Activated CD4-positive, CD25-positive, alpha-beta regulatory T cell (primary cell): ENCODE results near the gene ARFIP1.
A peak's percentile ranks its signal among the peaks of the same experiment; 100 is the strongest.
"Not testable (repeated sequence)": the region's sequence is repeated elsewhere in the genome, so short reads cannot be mapped to it uniquely, and the experiment has no call there.

Experiments
- DNase-seq, 4 experiments: peaks; one replicate each; lab custom pipeline; 2025; lab: John Stamatoyannopoulos, UW

ARFIP1 gene

DNA sequence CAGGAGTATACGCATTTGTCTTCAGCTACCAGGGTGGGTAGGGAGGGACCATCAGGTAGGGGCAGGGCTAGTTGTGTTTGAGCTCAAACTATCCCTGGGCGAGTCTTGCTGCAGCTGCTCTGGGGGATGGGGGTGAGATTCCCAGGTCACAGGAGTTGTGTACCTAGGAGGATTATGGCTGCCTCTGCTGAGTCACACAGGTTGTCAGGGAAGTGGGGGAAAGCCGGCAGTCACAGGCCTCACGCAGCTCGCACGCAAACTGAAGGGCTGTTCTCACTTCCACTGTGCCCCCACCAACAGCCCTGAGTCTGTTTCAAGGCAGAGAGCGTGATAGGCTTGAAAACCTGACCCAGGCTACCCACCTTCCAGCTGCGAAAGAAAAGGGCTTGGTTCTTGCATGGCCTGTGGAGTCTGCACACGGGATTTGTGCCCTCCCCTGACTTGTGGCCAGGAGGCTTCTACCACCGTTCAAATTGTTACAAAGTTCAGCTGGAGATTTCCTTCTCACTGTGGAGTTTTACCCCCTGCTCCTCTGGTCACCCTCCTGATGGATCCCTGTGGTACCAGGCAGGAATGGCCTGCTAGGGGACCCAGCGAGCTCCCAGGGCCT, 63.8 kb downstream of the ARFIP1 start:
- no peak for DNase-seq

DNA sequence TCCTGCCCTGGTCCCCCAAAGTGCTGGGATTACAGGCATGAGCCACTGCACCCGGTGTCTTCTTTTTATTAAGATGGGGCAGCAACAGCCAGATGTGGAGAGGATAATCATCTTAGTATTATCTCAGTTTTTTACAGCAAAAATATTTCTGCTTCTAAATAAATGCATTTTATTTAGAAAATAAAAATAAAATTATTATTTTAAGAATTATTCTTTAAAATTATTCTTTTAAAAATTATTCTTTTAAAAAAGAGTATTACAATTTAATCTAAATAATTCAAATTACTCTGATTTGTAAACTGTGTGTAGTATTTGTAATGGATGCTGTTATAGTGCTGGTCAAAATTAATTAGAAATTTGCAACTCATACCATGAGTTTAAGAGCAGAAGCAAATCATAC, 67.6 kb downstream of the ARFIP1 start:
- DNase-seq: no peak

DNA sequence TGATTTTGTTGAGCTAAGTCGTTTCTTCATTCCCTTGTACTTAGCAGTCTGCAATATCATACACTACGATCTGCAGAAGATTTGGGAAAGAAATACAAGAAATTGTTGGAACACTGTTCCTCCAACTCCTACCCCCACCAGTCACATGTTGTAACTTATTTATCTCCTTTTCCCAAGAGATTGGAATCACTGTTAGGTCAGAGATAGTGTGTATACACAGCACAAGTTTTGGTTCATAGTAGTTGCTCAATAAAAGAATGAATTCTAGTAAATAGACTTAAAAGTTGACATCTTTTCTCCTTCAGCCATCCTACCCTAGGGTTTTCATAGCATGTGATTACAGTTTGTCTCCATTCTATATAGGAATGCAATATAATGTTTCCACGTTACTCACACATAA, 68.8 kb downstream of the ARFIP1 start:
- no peak for DNase-seq

DNA sequence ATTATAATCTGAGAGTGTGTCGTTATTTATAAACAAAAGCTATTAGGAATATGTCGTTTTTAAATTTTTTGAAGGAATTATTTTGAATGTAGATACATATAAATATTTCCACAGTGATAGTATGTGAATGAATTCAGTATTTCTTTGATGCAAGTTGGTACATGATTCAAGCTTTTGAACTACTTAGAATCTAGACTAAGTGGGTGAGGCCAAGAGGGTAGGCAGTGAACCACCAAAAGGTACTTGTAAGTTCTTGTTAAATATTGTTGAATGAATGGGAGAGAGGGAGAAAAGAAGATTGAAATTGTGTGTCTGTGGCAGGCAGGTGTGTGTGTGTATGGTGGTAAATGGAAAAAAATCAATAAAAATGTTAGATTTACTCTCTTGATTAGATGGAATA, 69.6 kb downstream of the ARFIP1 start:
- no peak for DNase-seq

DNA sequence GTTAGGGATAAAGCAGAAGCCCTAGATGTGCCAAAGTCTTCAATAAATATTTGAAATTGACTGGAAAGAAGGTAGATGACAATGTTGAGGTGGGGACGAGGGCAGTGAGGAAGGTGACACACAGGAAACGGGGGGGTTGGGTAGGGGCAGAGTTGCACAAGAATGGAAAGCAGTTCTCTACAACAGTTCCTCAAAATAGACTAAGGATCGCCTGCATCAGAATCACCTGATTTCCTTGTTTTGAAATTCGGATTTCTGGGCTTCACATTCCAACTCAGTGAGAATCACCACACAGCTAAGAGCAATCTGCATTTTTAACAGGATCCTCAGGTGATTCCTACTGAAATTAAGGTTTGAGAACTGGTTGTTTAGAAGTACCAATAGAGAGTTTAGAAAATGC, 70.6 kb downstream of the ARFIP1 start:
- DNase-seq: peak in 2 of 4 experiments; percentile 2 to 5

DNA sequence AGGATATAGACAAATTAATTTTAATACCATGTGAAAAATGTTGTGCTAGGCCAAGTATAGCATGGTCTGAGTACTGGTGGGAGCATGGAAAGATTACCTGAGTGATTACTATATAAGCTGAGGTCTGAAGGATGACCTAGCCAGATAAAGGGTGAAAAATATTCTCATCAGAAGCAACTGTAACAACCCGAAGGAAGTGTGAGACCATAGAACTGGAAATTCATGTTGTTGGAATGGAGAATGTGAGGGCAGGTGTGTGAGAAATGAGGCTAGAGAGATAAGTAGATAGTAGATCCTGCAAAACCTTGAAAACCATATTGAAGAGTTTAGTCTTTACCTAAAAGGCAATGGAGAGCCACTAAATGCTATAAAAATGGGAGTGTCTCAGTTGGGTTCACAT, 71.5 kb downstream of the ARFIP1 start:
- no peak for DNase-seq

DNA sequence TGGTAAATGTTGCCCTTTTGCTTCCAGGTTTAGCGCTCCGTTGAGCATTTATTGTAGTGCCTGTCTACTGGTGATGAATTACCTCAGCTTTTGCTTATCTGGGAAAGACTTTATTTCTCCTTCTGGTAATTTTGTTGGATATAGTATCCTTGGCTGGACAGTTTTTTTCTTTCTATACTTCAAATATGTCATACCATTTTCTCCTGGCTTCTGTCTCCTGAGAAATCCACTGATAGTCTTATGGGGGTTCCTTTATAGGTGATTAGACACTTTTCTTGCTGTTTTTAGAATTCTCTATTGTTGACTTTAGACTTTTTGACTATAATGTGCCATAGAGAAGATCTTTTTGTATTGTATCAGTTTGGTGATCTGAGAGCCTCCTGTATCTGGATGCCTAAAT, 73.5 kb downstream of the ARFIP1 start:
- DNase-seq: no peak

DNA sequence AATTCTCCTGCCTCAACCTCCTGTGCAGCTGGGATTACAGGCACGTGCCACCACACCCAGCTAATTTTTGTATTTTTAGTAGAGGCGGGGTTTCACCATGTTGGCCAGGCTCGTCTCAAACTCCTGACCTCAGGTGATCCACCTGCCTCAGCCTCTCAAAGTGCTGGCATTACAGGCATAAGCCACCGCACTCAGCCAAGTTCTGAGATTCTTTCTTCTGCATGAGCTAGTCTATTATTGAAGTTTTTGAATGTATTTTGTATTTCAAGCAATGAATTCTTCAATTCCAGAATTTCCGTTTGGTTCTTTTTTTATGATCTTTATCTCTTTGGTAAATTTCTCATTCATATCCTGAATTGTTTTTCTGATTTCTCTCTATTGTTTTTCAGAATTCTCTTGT, 74.3 kb downstream of the ARFIP1 start:
- not testable (repeated sequence) for DNase-seq

DNA sequence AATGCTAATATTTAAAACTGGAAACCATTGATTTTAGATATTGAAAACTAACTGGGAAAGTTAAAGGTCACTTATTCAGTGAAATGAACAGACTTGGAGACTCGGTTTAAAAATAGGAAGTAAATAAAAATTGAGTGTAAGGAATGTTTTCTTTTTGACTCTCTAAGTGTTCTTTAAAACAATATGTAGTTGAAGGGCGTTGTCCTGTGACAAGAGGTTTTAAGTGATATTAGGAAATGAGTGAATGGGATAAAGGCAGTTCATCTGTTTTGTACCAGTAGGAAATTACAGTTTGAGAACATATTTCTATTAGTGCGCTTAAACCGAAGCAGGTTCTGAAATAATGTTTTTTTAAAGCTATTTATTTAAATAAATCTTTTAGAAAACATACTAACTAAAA, 77.2 kb downstream of the ARFIP1 start:
- DNase-seq: no peak

DNA sequence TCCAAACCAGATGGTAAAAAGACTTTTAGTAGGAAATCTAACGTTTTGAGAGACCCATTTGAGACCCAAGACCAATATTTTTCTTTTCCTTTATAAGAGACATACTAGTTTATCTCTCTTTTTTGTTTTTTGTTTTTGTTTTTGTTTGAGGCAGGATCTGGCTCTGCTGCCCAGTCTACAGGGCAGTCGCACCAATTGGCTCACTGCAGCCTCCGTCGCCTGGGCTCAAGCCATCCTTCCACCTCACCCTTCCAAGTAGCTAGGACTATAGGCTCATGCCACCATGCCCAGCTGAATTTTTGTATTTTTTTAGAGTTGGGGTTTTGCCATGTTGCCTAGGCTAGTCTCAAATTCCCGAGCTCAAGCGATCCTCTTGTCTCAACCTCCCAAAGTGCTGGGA, 79.2 kb downstream of the ARFIP1 start:
- no peak for DNase-seq

DNA sequence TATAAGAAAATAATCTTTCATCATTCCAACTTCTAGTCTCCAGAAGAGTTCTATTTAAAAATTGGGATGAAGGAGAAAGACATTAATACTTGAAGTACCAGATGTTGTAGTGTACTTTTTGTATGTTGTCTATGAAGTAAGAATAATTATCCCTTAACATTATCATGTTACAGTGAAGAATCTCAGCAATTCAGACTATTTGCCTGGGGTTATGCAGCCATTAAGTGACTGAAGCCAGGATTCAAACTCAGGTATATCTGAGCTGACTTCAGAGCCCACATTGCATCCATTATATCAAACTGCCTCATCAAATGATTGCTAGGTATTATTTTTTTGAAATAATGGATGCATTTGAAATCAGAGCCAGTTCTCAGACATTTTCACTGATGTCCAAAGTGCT, 80.3 kb downstream of the ARFIP1 start:
- no peak for DNase-seq

DNA sequence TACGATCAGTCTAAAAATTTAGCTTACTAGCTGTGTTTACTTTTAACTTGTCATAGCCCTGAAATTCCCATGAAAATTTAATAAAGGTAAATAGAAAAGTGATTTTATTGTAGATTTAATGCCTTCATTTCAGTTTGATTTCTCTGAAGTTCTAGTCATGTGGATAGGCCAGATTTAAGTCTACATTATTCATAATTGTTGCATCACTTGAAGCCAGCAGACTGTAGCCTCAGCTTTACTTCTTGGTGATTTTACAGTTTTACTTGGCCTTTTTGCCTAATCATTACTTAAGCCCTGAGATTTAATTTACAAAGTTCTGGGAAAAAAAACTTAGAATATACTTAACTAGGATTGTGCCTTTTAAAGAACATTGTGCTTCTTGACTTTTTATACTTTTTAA, 82.9 kb downstream of the ARFIP1 start:
- DNase-seq: no peak

DNA sequence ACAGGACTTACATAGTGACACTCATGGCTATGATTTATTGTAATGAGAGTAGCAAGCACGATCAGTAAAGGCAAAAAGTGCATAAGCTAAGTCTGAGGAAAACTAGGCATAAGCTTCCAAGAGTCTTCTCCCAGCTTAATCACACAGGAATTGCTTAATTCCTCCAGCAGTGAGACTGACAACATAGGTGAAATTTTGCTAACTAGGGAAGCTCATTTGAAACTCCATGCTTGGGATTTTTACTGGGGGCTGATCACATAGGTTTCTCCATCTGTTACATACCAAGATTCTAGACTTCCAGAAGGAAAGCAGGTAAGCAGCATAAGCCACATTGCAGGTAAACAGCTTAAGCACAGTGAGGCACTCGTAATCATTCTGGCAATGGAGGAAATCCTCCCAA, 84.6 kb downstream of the ARFIP1 start:
- DNase-seq: no peak

DNA sequence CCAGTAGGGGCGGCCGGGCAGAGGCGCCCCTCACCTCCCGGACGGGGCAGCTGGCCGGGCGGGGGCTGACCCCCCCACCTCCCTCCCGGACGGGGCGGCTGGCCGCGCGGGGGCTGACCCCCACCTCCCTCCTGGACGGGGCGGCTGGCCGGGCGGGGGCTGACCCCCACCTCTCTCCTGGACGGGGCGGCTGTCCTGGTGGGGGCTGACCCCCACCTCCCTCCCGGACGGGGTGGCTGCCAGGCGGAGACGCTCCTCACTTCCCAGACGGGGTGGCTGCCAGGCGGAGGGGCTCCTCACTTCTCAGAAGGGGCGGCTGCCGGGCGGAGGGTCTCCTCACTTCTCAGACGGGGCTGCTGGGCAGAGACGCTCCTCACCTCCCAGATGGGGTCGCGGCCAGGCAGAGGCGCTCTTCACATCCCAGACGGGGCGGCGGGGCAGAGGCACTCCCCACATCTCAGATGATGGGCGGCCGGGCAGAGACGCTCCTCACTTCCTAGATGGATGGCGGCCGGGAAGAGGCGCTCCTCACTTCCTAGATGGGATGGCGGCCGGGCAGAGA, 86.8 kb downstream of the ARFIP1 start:
- not testable (repeated sequence) for DNase-seq

DNA sequence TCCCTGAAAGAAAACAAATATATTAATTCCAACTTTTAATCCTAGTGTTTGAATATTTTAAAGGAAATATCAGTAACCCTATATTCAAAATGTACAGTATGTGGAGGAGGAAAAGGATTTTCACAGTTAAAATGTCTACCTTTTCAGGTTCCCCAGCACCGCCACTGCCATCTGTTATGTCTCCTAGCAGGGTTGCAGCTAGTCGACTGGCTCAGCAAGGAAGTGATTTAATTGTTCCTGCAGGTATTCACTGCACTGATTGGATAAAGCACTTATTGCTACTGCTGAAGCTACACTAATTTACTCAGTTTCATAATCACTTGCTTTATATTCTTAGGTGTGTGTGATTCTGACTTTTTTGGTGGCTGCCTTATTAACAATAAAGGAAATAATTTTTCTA, 90.9 kb downstream of the ARFIP1 start:
- DNase-seq: no peak

DNA sequence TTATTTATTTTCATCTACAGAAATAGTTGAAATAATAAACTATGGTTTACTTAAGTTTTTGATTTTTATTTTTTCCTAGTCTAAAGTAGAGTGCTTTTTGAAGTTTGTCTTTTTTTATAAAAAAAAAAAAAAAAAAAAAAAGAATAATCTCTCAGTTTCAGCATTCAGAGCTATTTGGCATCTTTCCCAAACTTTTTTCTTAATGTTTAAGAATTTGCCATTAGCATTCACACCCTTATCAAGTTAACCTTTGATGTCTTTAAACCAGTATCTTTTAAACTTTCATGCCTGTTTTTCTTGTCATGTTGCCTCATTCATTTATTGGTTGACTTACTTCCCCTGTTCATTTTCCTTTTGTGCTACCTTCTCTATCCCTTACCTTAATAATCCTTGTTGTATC, 95.5 kb downstream of the ARFIP1 start:
- DNase-seq: no peak

DNA sequence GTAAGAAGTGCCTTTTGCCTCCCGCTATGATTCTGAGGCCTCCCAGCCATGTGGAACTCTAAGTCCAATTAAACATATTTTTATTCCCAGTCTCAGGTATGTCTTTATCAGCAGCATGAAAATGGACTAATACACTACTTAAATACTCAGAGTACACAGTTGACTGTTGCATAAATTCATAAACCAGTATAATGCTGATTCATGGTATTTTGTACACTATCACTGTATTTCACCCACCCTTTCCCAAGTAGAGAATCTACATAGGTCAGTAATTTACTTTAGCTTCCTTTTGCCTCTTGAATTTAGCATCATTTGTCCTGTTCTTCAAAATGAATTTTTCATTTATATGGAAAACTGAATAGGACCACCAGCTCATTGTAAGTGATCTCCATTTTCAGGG, 98.1 kb downstream of the ARFIP1 start:
- no peak for DNase-seq

DNA sequence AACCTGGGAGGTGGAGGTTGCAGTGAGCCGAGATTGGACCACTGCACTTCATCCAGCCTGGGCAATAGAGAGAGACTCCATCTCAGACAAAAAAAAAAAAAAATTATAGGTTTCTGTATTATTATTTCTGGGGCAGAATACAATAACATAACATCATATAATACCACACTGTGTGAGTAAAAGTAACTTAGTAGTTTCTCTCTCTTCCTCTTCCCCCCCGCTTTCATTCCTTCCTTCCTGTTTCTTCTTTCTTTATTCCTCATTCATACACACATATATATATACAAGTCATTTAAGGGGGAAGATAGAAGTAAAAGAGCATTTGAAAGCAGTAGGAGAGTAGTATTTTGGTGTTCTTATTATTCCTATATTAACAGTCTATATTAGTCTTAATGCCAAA, 100.5 kb downstream of the ARFIP1 start:
- no peak for DNase-seq

DNA sequence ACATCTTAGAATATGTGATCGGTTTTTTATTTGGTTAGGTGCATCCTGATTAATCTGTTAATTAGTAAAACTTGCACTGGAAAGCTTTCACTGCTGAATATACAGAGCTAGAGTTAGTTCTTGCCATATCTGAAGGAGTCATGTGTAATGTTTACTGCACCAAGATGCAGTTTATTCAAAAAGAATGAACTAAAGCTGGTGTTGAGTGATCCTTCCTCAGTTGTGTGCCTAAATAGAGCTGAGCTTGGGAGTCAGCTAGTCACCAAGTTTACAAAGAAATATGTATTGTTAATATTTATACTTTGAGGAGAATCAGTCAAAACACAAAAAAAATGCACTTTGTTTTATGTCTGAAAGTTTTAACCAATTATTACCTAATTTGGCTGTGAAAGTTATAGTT, 102.2 kb downstream of the ARFIP1 start:
- DNase-seq: no peak

DNA sequence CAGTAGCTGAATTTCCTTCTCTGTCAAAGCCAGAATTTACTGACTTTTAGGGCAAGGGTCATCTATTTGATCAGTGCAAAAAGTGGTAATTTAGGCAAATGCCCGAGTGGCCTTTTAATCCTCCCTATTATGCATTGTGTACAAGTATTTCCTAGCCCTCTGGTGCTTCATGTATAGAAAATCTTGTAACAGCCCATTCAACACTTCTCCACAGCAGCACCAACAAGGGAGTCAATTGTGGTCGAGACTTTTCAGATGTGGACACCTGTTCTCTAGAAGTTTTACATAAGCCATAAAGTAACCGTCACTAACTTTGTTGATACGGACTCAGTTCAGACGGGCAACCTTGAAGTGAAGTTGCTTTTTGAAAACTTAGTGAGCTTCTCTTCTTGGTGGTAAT, 105.4 kb downstream of the ARFIP1 start:
- no peak for DNase-seq

DNA sequence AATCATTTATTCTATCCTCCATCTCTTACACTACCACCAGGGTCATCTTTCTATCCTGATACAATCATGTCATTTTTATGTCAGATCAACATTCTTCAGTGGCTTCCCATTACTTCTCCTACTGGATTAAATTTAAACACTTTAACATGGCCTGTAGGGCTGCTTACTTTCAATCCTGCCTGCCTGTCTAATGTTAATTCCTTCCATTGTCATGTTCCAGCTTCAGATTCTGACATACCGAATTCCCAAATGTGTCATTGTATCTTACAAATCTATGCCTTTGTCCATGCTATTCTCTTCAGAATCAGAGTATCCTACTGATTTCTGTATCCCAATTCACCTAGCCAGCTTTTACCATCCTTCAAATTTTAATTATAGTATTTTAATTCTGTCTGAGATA, 106.4 kb downstream of the ARFIP1 start:
- DNase-seq: no peak

DNA sequence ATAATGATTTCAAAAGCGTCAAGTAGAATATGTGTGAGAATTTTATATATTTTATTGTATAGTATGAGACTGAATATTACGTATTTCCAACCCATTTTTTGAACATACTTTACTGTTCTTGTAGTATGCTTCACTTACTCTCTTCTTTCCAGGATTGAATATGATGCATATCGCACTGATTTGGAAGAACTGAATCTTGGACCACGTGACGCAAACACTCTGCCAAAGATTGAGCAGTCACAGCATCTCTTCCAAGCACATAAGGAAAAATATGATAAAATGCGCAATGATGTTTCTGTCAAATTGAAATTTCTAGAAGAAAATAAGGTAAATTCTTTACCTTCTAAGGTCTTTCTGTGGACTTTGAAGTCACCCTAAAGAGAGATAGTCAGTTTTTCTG, 108.2 kb downstream of the ARFIP1 start:
- DNase-seq: no peak

DNA sequence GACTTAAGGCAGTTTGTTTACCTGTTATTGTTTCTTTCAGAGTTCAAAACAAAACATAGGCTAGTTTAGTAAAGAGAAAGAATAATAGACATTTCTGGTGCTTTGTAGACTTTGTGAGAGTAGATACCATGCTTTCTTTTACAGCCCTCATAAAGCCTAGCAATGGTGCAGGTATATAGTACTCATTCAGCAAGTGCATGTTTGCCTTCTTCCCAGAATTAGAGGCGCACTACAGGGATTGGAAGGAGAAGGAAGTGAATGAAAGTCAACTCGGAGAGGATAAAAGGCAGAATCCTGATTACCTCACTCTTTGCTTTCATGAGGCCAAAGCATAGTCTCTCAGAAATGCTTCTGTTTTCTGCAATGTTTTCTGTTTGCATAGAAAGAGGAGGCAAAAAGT, 113.2 kb downstream of the ARFIP1 start:
- no peak for DNase-seq

DNA sequence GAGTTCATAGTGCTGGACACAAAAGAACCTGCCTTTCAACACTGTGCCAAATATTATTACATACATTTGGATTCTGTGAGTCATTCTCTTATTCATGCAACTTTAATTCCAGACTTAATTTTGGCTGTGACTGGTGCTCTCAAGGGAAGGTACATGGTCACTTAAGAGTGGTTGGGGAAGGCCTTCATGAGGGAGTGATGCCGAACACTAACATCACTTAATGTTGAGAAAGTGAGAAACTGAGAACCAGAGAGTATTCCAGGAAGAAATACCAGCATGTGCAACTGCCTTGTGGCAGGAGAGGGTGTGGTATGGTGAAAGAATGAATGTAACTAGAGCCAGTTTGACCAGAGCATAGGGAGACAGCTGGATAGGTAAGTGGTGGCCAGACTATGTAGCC, 114.9 kb downstream of the ARFIP1 start:
- no peak for DNase-seq

DNA sequence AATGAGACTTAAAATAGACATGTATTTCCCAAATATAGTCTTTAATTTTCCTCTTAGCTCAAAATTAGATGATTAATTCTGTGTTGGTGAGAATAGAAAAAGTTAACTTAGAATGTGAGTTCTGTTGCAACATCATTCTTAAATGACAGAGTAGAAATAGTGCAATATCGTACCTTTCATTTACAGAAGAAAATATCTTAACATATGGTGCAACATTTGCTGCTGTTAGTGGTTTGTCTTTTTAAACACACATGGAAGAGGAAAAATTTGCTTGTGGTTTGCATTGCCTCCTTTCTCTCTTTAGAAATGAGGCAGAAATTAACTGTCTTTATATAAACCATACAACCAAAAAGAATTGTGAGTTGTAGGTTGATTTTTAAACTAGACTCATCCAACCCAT, 117.1 kb downstream of the ARFIP1 start:
- DNase-seq: no peak
